IMR-90 (cell line): ENCODE results near the gene SSC4D. TPM values are rescaled to one million over a fixed set of nuclear protein-coding genes. Genes with fewer than 3 reads are reported as not detected.
"Not testable (repeated sequence)": the region's sequence is repeated elsewhere in the genome, so short reads cannot be mapped to it uniquely, and the experiment has no call there.

ENCODE experiments used
- ATAC-seq: fragments of 200-7000 bp; cut with Tn5 transposase; 2 replicates; pipeline ENCODE4 v1.9.1; 2020; ENCODE audit warnings: low read depth, mild to moderate bottlenecking, moderate library complexity
- BruUV-seq: library from RNA; stranded (reverse); fragments of 400-500 nt; replicated peaks from 2 replicates; lab custom pipeline; 2021; lab: Mats Ljungman, UMichigan
- CTCF ChIA-PET: fragments of 300-600 bp; formaldehyde crosslinking; extraction: SDS; loops from one replicate; lab custom pipeline; 2021; ENCODE audit warnings: antibody characterized with exemption; lab: Yijun Ruan, JAX
- POLR2A ChIA-PET: fragments of 300-600 bp; sonication (Branson Sonifier 250); formaldehyde crosslinking; loops from one replicate; lab custom pipeline; 2022; ENCODE audit warnings: antibody characterized with exemption; ENCODE audit not compliant: unreplicated experiment; lab: Charles Lee
- DNase-seq: peaks from one replicate; pipeline ENCODE4 v3.0.0; 2013
- H2AFZ ChIP-seq: replicated peaks from 2 replicates; pipeline ENCODE3; 2013; ENCODE audit warnings: low read length, mild to moderate bottlenecking; ENCODE audit not compliant: poor library complexity
- H2AK5ac ChIP-seq: 2 replicates; pipeline ENCODE4 v1.6.1; 2013; ENCODE audit warnings: low read depth, low read length, inconsistent platforms
- H2AK9ac ChIP-seq: replicated peaks from 2 replicates; pipeline ENCODE3; 2013; ENCODE audit warnings: mild to moderate bottlenecking, low read depth, low read length, moderate library complexity; ENCODE audit not compliant: poor library complexity
- H2BK120ac ChIP-seq: 2 replicates; pipeline ENCODE4 v1.6.1; 2013; ENCODE audit warnings: low read depth, low read length, inconsistent platforms
- H2BK15ac ChIP-seq: 3 replicates; pipeline ENCODE4 v1.6.1; 2013; ENCODE audit warnings: low read depth, low read length, inconsistent platforms
- H2BK20ac ChIP-seq: 2 replicates; pipeline ENCODE4 v1.6.1; 2013; ENCODE audit warnings: low read depth, mild to moderate bottlenecking, inconsistent platforms, low read length, moderate library complexity
- H2BK5ac ChIP-seq: 2 replicates; pipeline ENCODE4 v1.6.1; 2013; ENCODE audit warnings: mild to moderate bottlenecking, low read depth, low read length, inconsistent platforms; ENCODE audit not compliant: poor library complexity, severe bottlenecking
- H3K14ac ChIP-seq: replicated peaks from 2 replicates; pipeline ENCODE4 v1.6.1; 2013; ENCODE audit warnings: low read depth, low read length, inconsistent platforms
- H3K18ac ChIP-seq: 2 replicates; pipeline ENCODE4 v1.6.1; 2013; ENCODE audit warnings: low read depth, low read length, control low read depth
- H3K23ac ChIP-seq: 2 replicates; pipeline ENCODE4 v1.6.1; 2013; ENCODE audit warnings: low read depth, low read length, inconsistent platforms
- H3K27ac ChIP-seq: 2 replicates; pipeline ENCODE4 v1.5.1; 2013; ENCODE audit warnings: mild to moderate bottlenecking, control low read depth, low read length; ENCODE audit not compliant: insufficient read depth
- H3K27me3 ChIP-seq: 2 replicates; pipeline ENCODE4 v1.6.1; 2013; ENCODE audit warnings: low read length; ENCODE audit not compliant: control insufficient read depth, insufficient read depth
- H3K36me3 ChIP-seq: 2 replicates; pipeline ENCODE4 v1.6.1; 2013; ENCODE audit warnings: low read length, mixed read lengths; ENCODE audit not compliant: control insufficient read depth, insufficient read depth
- H3K4ac ChIP-seq: 2 replicates; pipeline ENCODE4 v1.6.1; 2013; ENCODE audit warnings: low read depth, low read length, inconsistent platforms
- H3K4me1 ChIP-seq: 2 replicates; pipeline ENCODE4 v1.6.1; 2013; ENCODE audit warnings: low read length, mixed read lengths; ENCODE audit not compliant: control insufficient read depth, insufficient read depth
- H3K4me2 ChIP-seq: 2 replicates; pipeline ENCODE4 v1.6.1; 2013; ENCODE audit warnings: low read depth, mild to moderate bottlenecking, control low read depth, low read length, moderate library complexity
- H3K4me3 ChIP-seq: 2 replicates; pipeline ENCODE4 v1.5.1; 2013; ENCODE audit warnings: low read depth, mild to moderate bottlenecking, control low read depth, low read length, moderate library complexity; ENCODE audit not compliant: insufficient read depth
- H3K56ac ChIP-seq: 2 replicates; pipeline ENCODE4 v1.6.1; 2013; ENCODE audit warnings: low read length, inconsistent platforms; ENCODE audit not compliant: insufficient read depth; ENCODE audit errors: extremely low read depth
- H3K79me1 ChIP-seq, 2 experiments: 2 replicates each; pipeline ENCODE4 v1.6.1; 2013; ENCODE audit warnings: low read length in 2 of 2, inconsistent platforms in 1 of 2, low read depth in 1 of 2
- H3K9ac ChIP-seq: 2 replicates; pipeline ENCODE4 v1.6.1; 2013; ENCODE audit warnings: low read depth, low read length, control low read depth
- H3K9me1 ChIP-seq: 2 replicates; pipeline ENCODE4 v1.6.1; 2013; ENCODE audit warnings: low read length, inconsistent platforms; ENCODE audit not compliant: insufficient read depth
- H3K9me3 ChIP-seq: 2 replicates; pipeline ENCODE4 v1.6.1; 2013; ENCODE audit warnings: low read length; ENCODE audit not compliant: control insufficient read depth, insufficient read depth
- H4K20me1 ChIP-seq: 2 replicates; pipeline ENCODE4 v1.6.1; 2013; ENCODE audit warnings: low read length, inconsistent platforms; ENCODE audit not compliant: insufficient read depth
- H4K5ac ChIP-seq: 2 replicates; pipeline ENCODE4 v1.6.1; 2013; ENCODE audit warnings: mild to moderate bottlenecking, low read depth, low read length, control low read depth
- H4K8ac ChIP-seq, 2 experiments: 2 replicates each; pipeline ENCODE4 v1.6.1; 2013; ENCODE audit warnings: low read depth in 2 of 2, low read length in 2 of 2, control low read depth in 1 of 2, inconsistent platforms in 1 of 2
- H4K91ac ChIP-seq: 2 replicates; pipeline ENCODE4 v1.6.1; 2013; ENCODE audit warnings: low read depth, low read length, inconsistent platforms; ENCODE audit not compliant: insufficient read depth
- WGBS, 2 experiments: methylation state at CpG; one replicate each; pipeline versions ENCODE4 v1.1.5 to v1.1.7; 2013; ENCODE audit warnings: missing lambda C conversion rate in 2 of 2; ENCODE audit not compliant: insufficient read length in 1 of 2; ENCODE audit errors: extremely low coverage in 2 of 2; 5-methylcytosine and 5-hydroxymethylcytosine counted together
- dilution Hi-C: fragments of 300-500 bp; cut with HindIII; formaldehyde crosslinking; loops from one replicate; pipeline ENCODE4 v1.14.3; 2018; ENCODE audit warnings: low sequenced_read_pairs; ENCODE audit not compliant: unreplicated experiment
- in situ Hi-C: fragments of 300-500 bp; cut with MboI; formaldehyde crosslinking; loops from 3 replicates; pipeline ENCODE4 v1.14.3; 2019; ENCODE audit warnings: low sequenced_read_pairs, inconsistent platforms, mixed read lengths
- intact Hi-C: fragments of 100-400 bp; cut with micrococcal nuclease; formaldehyde crosslinking; loops from 2 replicates; pipeline ENCODE4 v1.10.0; 2022
- polyA plus RNA-seq, 3 experiments: library from polyadenylated mRNA; depleted of rRNA; stranded (reverse); fragments of >200 nt; gene quantifications; 2 replicates each; pipeline ENCODE4 v1.2.3, GENCODE V29; 2012; ENCODE audit warnings: low replicate concordance in 1 of 3
- total RNA-seq: library from RNA; depleted of rRNA; stranded (reverse); fragments of >200 nt; gene quantifications from 2 replicates; pipeline ENCODE4 v1.2.3, GENCODE V29; 2012

Gene SSC4D
- total and polyA plus RNA-seq, 2 of the 4 experiments (the other 2 are of a cell fraction), result 0.36 to 0.70 TPM

GRCh38 chr7:76443846-76444245 is 34.3 kb upstream of the SSC4D start:
- H3K27me3 ChIP-seq, H2BK120ac ChIP-seq, H3K9me3 ChIP-seq, H3K9me1 ChIP-seq, H3K9ac ChIP-seq, H2AK5ac ChIP-seq, H2BK15ac ChIP-seq, ATAC-seq, H4K5ac ChIP-seq, CTCF ChIA-PET, intact Hi-C loops, dilution Hi-C loops, H3K18ac ChIP-seq, H2BK5ac ChIP-seq, H3K4me1 ChIP-seq, H3K23ac ChIP-seq, H4K91ac ChIP-seq, H3K36me3 ChIP-seq, H2BK20ac ChIP-seq, H3K79me1 ChIP-seq, in situ Hi-C loops, H2AFZ ChIP-seq, BruUV-seq, H3K14ac ChIP-seq, H3K4me3 ChIP-seq, H4K8ac ChIP-seq, H3K4ac ChIP-seq, DNase-seq, H3K56ac ChIP-seq, H3K4me2 ChIP-seq, POLR2A ChIA-PET, H4K20me1 ChIP-seq, H2AK9ac ChIP-seq, H3K27ac ChIP-seq: not testable (repeated sequence)
- WGBS, 2 experiments, result no CpG with 5 or more reads among the region's 12 CpGs

- H4K20me1 ChIP-seq, H3K56ac ChIP-seq, H3K9ac ChIP-seq, H2AK9ac ChIP-seq, CTCF ChIA-PET, H3K23ac ChIP-seq, H2BK20ac ChIP-seq, H3K9me3 ChIP-seq, H3K4me3 ChIP-seq, H3K14ac ChIP-seq, H3K18ac ChIP-seq, H2BK15ac ChIP-seq, in situ Hi-C loops, H4K5ac ChIP-seq, H3K4me2 ChIP-seq, H2BK120ac ChIP-seq, H2AK5ac ChIP-seq, H2AFZ ChIP-seq, H2BK5ac ChIP-seq, H3K4ac ChIP-seq, H3K27ac ChIP-seq, H4K8ac ChIP-seq, H3K36me3 ChIP-seq, dilution Hi-C loops, H3K9me1 ChIP-seq, H3K79me1 ChIP-seq, H3K4me1 ChIP-seq, ATAC-seq, H4K91ac ChIP-seq, POLR2A ChIA-PET, intact Hi-C loops, DNase-seq, H3K27me3 ChIP-seq, BruUV-seq: not testable (repeated sequence)
- WGBS, 2 experiments, result no CpG with 5 or more reads among the region's 5 CpGs
Observed at GRCh38 chr7:76442664-76443446, 33.4 kb upstream of the SSC4D start.
